Raji (cell line): Measurements from ENCODE around the gene IRAK1.
A peak's percentile ranks its signal among the peaks of the same experiment; 100 is the strongest.

ENCODE experiments used
- POLR2A ChIP-seq: IDR thresholded peaks from 2 replicates; pipeline ENCODE4 v1.6.1; 2011; ENCODE audit warnings: low read depth, low read length, control low read depth; ENCODE audit not compliant: insufficient read depth

Gene IRAK1

GRCh38 chrX:154019633-154020528 is at the start of gene IRAK1:
Gene IRAK1, minus strand, starts transcription at chrX:154019902. Its CDS starts 90 bp downstream, at chrX:154019812.
- TF ChIP-seq POLR2A = peak; percentile 46

GRCh38 chrX:154068560-154068959 is 48.9 kb upstream of the IRAK1 start:
- no peak for TF ChIP-seq POLR2A

- no peak for TF ChIP-seq POLR2A
Observed at GRCh38 chrX:154064637-154065435, 45.1 kb upstream of the IRAK1 start.

GRCh38 chrX:154063234-154063633 is 43.5 kb upstream of the IRAK1 start:
- TF ChIP-seq POLR2A = no peak

- TF ChIP-seq POLR2A = no peak
Observed at GRCh38 chrX:154061801-154062200, 42.1 kb upstream of the IRAK1 start.

- no peak for TF ChIP-seq POLR2A
Observed at GRCh38 chrX:154059729-154060245, 40.1 kb upstream of the IRAK1 start.

GRCh38 chrX:154059231-154059630 is 39.5 kb upstream of the IRAK1 start:
- no peak for TF ChIP-seq POLR2A

- TF ChIP-seq POLR2A = no peak
Observed at GRCh38 chrX:154058214-154058997, 38.7 kb upstream of the IRAK1 start.

- no peak for TF ChIP-seq POLR2A
Observed at GRCh38 chrX:154057791-154058190, 38.1 kb upstream of the IRAK1 start.

GRCh38 chrX:154056770-154057241 is 37.1 kb upstream of the IRAK1 start:
- no peak for TF ChIP-seq POLR2A

- TF ChIP-seq POLR2A = no peak
Observed at GRCh38 chrX:154051201-154051810, 31.6 kb upstream of the IRAK1 start.

- no peak for TF ChIP-seq POLR2A
Observed at GRCh38 chrX:154050113-154050495, 30.4 kb upstream of the IRAK1 start.

GRCh38 chrX:154049209-154050112 is 29.8 kb upstream of the IRAK1 start:
- no peak for TF ChIP-seq POLR2A
